ENCODE measurements around the gene FBH1.
"Not testable (repeated sequence)": the region's sequence is repeated elsewhere in the genome, so short reads cannot be mapped to it uniquely, and the experiment has no call there.

The FBH1 gene

GRCh38 chr10:5877041-5877440 is 13.0 kb upstream of the FBH1 start:
- not testable (repeated sequence) for DNase-seq

DNA sequence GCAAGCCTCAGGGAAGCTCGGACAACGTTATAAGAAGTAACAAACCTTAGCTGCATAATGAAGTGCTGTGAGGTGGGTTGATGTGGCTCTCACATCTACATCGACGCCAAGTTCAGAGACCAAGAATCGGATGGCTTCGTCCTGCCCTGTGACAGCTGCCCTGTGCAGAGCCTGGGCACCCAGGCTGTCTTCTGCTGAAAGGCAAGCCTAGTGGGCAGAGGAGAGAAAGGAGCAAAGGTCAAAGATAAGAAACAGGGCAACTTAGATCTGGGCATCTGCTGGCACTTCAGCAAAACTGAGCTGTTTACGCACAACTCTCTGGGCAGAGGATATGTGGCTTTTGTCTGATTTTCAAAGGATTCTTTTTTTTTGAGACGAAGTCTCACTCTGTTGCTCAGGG is 7.1 kb upstream of the FBH1 start:
- no peak for DNase-seq

- no peak for DNase-seq
Observed at GRCh38 chr10:5885619-5886018, 4.4 kb upstream of the FBH1 start.

DNA sequence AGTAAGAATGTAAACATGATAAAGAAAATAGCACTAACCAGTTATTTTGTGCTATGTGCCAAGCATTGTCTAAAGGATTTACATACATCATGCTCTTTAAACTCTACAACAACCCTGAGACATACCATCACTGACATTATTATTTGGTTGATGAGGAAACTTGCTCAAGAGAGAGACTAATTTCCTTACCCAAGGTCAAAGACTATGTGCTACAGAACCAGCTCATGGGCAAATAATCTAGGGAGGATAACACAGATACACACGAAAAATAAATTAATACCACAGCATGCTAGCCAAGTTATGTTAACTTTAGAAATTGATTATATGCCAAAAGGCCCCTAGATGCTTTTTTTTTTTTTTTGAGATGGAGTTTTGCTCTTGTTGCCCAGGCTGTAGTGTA is 3.0 kb upstream of the FBH1 start:
- no peak for DNase-seq

DNA sequence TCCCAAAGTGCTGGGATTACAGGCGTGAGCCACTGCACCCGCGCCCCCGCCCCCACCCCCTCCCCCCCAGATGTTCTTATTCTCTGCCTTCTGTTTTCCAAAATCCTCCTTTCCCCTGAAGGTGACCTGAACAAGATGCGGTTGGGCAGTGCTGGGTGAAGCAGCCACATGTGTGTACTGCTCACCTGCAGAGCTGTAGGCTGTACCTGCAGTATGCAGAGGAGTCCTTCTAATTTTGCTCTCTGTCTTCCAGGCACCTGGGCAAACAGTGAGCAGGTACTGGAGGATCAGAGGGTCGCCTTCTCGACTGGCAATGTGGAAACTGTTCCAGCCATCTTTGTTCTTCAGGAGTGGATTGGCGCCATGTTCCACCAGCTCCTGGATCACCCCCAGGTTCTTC is 2.4 kb upstream of the FBH1 start:
- DNase-seq: no peak

DNA sequence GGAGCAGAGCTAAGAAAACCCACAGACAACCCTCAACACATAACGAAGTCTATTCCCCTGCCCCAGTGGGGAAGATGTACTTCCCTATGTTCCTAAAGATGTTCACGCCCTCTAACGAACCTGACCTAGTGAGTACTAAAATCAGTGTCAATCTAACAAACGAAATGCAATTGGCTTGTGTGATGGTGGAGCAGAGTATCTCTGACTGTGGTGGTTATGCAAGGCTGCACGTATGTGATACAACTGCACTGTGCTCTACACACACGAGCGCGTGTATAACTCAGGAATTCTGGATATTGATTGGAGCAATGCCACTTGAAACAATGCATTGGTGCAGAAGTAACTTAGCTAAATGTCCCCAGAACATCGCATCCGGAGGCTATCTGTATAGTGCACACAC is 1.7 kb upstream of the FBH1 start:
- no peak for DNase-seq

- DNase-seq: peak; percentile 32
Observed at GRCh38 chr10:5888843-5889623, 1.0 kb upstream of the FBH1 start.

DNA sequence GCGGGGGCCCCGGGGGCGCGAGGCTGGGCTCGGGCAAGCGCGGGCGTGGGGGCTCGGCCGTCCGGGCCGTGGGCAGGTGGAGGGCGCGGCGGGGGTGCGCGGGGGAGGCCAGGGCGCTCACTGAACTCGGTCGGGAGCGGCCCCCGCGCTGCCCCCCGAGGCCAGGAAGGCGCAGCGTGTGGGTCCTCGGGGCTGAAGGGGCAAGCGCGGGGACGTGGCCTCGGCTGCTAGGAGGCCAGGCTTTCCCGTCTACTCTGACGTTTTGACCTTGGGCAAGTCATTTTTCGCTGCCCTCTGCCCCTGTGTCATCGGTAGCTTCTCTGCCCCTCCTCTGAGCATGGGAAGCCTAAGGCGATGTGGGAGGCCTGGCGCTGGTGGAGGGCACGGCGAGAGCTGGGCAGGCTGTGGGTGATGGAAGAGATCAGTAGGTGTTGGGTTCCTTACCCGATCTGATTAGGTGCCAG is 441 bp downstream of the FBH1 start:
- peak; percentile 6 for DNase-seq

GRCh38 chr10:5891009-5891408 is 966 bp downstream of the FBH1 start:
- DNase-seq: no peak

GRCh38 chr10:5892007-5892406 is 2.0 kb downstream of the FBH1 start:
- no peak for DNase-seq

DNA sequence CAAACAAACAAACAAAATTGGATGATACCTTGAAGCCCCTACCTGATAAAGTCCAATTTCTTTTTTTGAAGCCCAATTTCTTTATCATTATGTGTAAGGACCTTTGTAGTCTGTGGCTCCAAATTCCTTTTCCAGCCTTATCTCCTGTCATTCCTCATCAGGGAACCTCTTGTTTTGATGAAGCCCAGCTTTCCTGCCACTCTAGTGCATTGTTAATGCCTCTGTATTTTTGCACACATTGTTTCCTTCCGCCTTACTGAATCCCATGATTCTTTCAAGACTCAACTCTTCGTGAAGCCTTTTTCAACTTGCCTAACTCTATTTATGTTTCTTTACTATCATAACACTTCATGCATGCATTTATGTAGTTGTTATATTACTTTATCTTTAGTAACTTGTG is 3.3 kb downstream of the FBH1 start:
- DNase-seq: no peak

DNA sequence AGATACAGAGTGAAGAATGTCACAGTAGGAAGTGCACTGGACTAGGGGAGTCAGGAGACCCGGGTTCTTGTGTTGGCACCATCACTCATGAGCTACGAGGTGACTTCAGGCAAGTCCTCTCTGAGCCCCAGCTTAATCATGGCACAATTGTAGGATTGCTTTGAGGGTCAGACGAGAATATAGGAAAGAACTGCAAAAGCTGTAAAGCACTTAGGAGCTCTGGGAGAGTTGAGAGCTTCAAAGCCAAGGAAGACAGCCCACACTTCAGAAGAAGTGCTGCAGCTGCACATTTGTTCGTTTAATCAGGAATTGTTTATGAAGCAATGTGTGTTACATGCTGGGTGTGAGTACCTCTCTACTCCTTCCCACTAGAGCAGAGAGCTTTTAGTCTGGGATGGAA is 4.4 kb downstream of the FBH1 start:
- no peak for DNase-seq

GRCh38 chr10:5894873-5895272 is 4.8 kb downstream of the FBH1 start:
- DNase-seq: no peak

DNA sequence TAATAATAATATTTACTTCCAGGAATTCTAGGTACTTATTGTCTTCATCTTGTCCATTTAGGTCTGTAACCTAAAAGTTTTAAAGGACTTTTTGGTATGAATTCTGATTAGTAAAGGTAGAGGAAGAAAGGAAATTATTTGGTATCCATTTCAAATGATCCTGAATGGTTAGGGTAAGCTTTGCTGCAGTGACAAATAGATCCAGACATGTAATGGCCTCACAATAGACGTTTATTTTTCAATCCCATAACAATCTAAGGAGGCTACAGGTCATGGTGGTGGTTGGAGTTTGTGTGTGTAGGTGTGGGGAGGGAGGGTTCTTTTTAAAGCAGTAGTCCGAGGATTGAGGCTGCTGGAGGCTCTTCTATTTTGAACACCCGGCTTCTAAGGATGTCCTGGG is 5.3 kb downstream of the FBH1 start:
- DNase-seq: no peak

DNA sequence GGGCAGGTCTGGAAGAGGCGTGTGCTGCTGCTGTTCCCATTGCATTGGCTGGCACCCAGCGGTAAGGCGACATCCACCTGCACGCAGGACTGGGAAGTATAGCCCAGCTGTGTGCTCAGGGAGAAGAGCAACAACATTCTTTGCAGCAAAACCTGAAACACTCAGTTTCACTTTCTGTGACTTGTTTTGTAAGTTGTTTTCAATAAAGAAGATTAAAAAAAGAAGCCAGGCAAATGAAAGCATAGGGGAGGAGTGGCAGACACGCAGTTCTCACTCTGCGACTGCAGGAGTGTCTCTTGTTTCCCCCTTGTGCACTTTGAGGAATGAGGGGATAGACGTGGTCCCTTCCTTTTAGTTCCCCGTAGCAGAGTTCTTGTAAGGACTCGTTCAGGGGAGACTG is 5.8 kb downstream of the FBH1 start:
- DNase-seq: no peak

- no peak for DNase-seq
Observed at GRCh38 chr10:5896208-5897052, 6.4 kb downstream of the FBH1 start.

DNA sequence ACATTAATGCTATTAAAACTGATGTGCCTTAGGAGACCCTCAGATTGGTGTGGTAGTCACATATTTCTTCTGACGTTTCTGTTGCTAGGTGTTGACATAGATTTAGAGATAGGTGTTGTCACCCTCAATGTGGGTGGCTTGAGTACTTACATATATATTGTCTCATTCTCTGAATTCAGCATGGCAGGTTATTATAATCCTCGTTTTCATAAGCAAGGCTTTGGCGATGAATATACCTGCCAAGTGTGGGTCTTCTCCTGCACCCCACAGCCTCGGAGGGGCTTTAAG is 7.0 kb downstream of the FBH1 start:
- DNase-seq: no peak

- no peak for DNase-seq
Observed at GRCh38 chr10:5897504-5897903, 7.5 kb downstream of the FBH1 start.

DNA sequence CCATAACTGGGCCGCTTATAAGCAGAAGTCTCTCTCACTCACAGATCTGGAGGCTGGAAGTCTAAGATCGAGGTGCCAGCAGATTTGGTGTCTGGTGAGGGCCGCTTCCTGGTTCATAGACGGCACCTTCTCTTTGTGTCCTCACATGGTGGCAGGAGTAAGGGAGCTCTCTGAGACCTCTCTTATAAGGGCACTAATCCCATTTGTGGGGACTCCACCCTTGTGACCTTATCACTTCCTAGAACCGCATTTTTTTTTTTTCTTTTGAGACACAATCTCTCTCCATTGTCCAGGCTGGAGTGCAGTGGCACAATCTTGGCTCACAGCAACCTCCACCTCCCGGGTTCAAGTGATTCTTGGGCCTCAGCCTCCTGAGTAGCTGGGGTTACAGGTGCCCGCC is 8.1 kb downstream of the FBH1 start:
- DNase-seq: no peak

GRCh38 chr10:5900247-5900646 is 10.2 kb downstream of the FBH1 start:
- DNase-seq: no peak

DNA sequence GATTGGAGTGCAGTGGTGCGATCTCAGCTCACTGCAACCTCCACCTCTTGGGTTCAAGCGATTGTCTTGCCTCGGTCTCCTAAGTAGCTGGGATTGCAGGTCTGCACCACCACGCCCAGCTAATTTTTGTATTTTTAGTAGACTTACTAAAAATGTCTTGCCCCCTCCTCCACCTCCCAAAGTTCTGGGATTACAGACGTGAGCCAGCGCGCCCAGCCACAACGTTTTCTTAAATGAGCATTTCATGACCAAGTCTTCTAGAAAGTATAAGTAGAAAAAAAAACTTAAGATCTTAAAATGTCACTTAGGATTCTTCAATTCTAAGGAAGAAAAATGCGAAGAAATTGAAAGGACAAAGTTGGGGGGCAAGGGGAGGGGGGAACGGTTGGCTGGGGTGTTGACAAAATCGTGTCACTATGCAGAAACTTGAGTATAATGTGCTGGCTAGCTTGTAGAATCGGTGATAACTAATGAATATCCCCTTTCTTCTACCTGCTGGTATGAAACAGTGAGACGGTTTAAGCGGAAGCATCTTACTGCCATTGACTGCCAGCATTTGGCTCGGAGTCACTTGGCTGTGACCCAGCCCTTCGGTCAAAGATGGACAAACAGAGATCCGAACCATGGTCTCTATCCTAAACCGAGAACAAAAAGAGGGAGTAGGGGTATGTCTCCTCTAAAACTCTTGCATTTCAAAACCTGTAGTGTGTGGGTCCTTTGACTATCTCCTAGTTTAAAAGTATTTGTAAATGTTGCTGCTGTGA is 12.7 kb downstream of the FBH1 start:
- no peak for DNase-seq

DNA sequence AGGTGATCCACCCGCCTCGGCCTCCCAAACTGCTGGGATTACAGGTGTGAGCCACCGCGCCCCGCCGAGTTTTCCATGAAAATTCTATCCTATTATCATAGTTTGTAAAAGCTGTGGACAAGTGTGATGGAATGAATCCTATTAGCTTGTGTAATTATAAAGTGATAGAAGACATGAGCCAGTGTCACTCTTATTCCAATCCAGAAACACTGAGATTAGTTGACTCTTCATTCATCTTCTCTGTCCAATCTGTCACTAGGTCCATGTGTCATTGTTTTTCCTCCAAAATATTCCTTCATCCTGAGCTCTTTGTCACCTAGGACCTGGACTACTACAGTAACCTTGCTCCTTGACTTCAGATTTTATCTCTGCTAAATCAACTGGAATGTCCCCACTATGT is 13.5 kb downstream of the FBH1 start:
- no peak for DNase-seq

GRCh38 chr10:5904227-5904626 is 14.2 kb downstream of the FBH1 start:
- DNase-seq: no peak

Measured in activated gamma-delta T cell treated with Interleukin-2 at 50 U/mL for 16 hours (primary cell).